Left ventricle myocardium inferior (tissue), 1 donor: ENCODE results near the gene PAPOLA. TPM values are rescaled to one million over a fixed set of nuclear protein-coding genes. Genes with fewer than 3 reads are reported as not detected.

Experiments used
- DNase-seq: peaks from one replicate; pipeline ENCODE4 v3.0.0-alpha.2; 2020
- H3K27ac ChIP-seq: fragments of 200-600 bp; replicated peaks from 2 replicates; pipeline ENCODE4 v1.8.0; 2021
- H3K27me3 ChIP-seq: fragments of 200-600 bp; 2 replicates; pipeline ENCODE4 v1.8.0; 2021; ENCODE audit warnings: low read depth
- H3K36me3 ChIP-seq: fragments of 200-600 bp; 2 replicates; pipeline ENCODE4 v1.8.0; 2021
- H3K4me1 ChIP-seq: fragments of 200-600 bp; 2 replicates; pipeline ENCODE4 v1.8.0; 2021
- H3K4me3 ChIP-seq: fragments of 200-600 bp; 2 replicates; pipeline ENCODE4 v1.8.0; 2021; ENCODE audit warnings: mild to moderate bottlenecking, moderate library complexity
- H3K9me3 ChIP-seq: fragments of 200-600 bp; replicated peaks from 2 replicates; pipeline ENCODE4 v1.8.0; 2021
- intact Hi-C: fragments of 100-400 bp; cut with micrococcal nuclease; formaldehyde crosslinking; loops from one replicate; pipeline ENCODE4 v1.11.0; 2022
- total RNA-seq: library from RNA; stranded (reverse); fragmentation: NEBNext Ultra II Directional; extraction: Animal tissue kit (Norgen Biotek cat#: 25700); gene quantifications from one replicate; pipeline ENCODE4 v1.2.1, GENCODE V29; 2021
- TF ChIP-seq, protein P1 (sequence below): fragments of 200-600 bp; IDR thresholded peaks from 2 replicates; pipeline ENCODE4 v1.8.0; 2021; ENCODE audit warnings: antibody characterized with exemption, mild to moderate bottlenecking, borderline replicate concordance
- donor health status: DM: no; HTN: yes; CAD: no; lungs with severe emphysema.

The PAPOLA gene
- total RNA-seq, 1 donor from 2014 or later = 136 TPM

DNA sequence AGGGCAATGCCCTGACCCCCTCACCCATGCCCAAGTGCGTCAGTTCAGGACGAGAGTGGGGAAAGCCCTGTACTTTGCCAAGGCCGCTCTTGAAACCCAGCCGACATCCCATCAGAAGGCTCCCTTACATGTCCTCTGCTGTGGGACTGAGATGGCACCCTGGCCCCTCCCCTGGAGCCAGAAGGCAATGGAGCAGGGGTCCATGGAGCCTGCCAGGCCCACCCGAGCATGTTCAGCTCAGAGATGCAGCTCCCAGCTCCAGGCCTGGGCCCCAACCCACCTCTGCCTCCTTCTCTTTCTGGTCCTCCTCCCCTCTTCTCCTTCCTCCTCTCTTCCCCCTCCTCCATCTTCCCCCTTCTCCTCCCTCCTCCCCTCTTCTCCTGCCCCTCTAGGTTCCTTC is 95.5 kb downstream of the PAPOLA start:
- TF ChIP-seq, protein P1, sequence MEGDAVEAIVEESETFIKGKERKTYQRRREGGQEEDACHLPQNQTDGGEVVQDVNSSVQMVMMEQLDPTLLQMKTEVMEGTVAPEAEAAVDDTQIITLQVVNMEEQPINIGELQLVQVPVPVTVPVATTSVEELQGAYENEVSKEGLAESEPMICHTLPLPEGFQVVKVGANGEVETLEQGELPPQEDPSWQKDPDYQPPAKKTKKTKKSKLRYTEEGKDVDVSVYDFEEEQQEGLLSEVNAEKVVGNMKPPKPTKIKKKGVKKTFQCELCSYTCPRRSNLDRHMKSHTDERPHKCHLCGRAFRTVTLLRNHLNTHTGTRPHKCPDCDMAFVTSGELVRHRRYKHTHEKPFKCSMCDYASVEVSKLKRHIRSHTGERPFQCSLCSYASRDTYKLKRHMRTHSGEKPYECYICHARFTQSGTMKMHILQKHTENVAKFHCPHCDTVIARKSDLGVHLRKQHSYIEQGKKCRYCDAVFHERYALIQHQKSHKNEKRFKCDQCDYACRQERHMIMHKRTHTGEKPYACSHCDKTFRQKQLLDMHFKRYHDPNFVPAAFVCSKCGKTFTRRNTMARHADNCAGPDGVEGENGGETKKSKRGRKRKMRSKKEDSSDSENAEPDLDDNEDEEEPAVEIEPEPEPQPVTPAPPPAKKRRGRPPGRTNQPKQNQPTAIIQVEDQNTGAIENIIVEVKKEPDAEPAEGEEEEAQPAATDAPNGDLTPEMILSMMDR = no peak
- Histone ChIP-seq H3K36me3 (no peaks in the 10 kb centered on the region), H3K4me1 (peaks cover 5% of the 10 kb centered on the region), H3K27me3 (peaks cover 72% of the 10 kb centered on the region), H3K9me3 (no peaks in the 10 kb centered on the region), H3K27ac (no peak overlapping the region), H3K4me3 (no peak overlapping the region)
- DNase-seq = no peak
- intact Hi-C loops = no loop called here

DNA sequence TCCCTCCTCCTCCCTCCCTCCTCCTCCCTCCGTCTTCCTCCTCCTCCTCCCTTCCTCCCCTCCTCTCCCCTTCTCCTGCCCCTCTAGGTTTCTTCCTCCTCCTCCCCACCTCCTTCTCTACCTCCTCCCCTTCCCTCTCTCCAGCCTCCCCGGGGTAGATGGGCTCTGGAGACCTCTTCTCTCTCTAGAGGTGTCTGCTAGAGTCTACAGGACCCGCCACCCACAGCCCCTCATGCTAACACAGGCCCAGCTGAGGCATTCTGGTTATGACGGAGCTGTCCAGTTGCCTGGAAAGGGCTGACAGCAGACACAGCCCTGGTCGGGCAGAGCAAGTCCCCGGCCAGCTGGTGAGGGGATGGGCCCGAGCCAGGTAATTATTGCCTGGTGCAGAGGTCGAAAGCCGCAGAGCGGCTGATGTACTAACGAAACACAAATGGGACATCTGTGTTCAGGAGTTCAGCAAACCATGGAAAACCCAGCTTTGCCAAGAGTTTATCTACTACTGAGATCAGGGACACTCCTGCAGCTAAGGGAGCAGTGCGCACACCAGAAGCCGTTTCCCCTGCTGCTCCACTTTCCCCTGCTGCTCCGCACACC is 96.2 kb downstream of the PAPOLA start:
- Histone ChIP-seq H3K4me1 (no peaks in the 10 kb centered on the region), H3K4me3 (no peak overlapping the region), H3K9me3 (no peaks in the 10 kb centered on the region), H3K36me3 (no peaks in the 10 kb centered on the region), H3K27me3 (peaks cover 72% of the 10 kb centered on the region), H3K27ac (no peak overlapping the region)
- DNase-seq = no peak
- intact Hi-C loops = no loop called here
- TF ChIP-seq, protein P1 = no peak

DNA sequence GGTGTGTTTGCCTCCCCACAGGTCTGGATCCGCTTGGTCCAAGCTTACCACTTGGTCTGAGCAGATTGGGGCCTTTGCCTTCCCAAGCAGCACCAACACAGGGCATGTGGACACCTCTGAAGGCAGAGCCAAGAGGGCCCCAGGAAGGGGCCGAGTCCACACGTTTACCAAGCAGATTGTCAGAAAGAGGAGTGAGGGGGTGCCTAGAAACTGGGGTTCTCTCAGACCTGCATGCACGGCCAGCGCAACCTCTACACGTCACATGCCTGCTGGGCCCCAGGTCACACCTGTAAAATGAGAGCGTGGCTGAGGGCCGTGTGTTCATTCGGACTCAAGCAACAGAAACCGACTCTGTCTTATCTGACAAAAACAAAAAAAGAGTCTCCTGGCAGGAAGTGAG is 96.9 kb downstream of the PAPOLA start:
- intact Hi-C loops = no loop called here

DNA sequence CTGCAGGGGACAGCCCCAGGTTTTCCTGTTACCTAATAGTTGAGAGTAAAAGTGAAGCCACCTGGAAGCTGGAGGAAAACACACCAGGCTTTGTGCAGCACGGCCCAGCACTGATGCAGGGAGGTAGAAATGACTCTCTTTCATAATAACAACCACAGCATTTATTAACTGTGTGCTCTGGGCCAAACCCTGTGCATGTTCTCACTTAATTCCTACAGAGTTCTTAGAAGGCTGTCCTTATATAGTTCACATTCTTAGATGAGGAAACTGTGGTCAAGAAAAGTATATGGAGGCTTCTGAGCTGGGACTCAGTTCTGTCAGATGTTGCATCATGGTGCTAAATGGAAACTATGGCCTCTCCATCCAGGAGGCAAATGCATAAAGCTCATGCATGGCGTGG is 100.0 kb downstream of the PAPOLA start:
- TF ChIP-seq, protein P1 = no peak
- H3K27ac ChIP-seq = no peak overlapping the region
- H3K27me3 ChIP-seq = peaks cover 89% of the 10 kb centered on the region
- no peak for DNase-seq
- intact Hi-C loops = no loop called here
- no peaks in the 10 kb centered on the region for H3K36me3 ChIP-seq
- H3K9me3 ChIP-seq = no peaks in the 10 kb centered on the region
- no peaks in the 10 kb centered on the region for H3K4me1 ChIP-seq
- no peak overlapping the region for H3K4me3 ChIP-seq

More for the DNA sequence above, 96.9 kb downstream of the PAPOLA start:
- Histone ChIP-seq H3K27me3 (peaks cover 71% of the 10 kb centered on the region), H3K36me3 (no peaks in the 10 kb centered on the region), H3K9me3 (no peaks in the 10 kb centered on the region), H3K4me1 (no peaks in the 10 kb centered on the region), H3K27ac (no peak overlapping the region), H3K4me3 (no peak overlapping the region)
- TF ChIP-seq, protein P1 = no peak
- DNase-seq = no peak

DNA sequence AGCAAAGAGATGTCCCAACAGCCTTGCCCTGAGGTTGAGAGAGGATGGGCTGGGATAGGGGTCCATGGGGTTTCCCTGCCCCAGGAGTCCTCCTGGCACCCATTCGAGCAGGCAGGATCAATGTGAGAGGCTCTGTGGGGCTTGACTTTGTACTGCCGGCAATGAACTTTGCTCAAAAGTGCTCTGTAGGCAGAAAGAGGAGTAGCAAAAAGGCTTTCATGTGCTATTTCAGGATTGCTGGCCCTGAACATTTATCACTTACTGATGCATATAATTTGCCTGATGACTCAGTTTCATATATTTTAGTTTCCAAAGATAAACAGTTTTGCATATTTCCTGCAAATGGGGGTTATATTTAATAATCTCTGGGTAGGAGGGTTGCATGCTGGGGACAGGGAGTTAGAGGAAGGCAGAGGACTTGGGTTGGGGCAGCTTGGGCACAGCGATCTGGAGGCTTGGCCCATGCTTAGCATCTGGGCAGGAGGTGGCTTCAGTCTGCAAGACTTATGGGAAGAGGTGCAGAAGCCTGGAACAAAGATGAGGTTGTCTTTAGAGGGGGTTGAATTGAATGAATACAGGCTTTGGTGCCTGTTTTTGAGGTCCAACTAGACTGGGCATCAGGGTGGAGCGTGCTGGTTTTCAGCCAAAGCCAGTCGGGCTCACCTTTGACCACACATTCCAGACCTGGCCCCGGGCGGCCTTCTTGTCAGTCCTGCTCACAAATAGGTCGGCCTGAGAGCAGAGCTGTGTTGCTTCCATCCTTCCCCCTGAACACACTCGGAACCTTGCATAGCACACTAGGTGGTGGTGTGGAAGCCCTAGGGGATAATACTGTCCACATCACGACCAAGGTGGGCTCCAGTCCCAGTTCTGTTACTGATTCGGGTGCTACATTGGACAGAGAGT is 101.4 kb downstream of the PAPOLA start:
- DNase-seq = no peak
- Histone ChIP-seq H3K4me1 (no peaks in the 10 kb centered on the region), H3K27ac (no peak overlapping the region), H3K4me3 (no peak overlapping the region), H3K27me3 (peaks cover 85% of the 10 kb centered on the region), H3K36me3 (no peaks in the 10 kb centered on the region), H3K9me3 (no peaks in the 10 kb centered on the region)
- intact Hi-C loops = no loop called here
- TF ChIP-seq, protein P1 = no peak
